Fibroblast of the aortic adventitia (primary cell): ENCODE results near the gene ZNF214. TPM values are rescaled to one million over a fixed set of nuclear protein-coding genes. Genes with fewer than 3 reads are reported as not detected.
"Not testable (repeated sequence)": the region's sequence is repeated elsewhere in the genome, so short reads cannot be mapped to it uniquely, and the experiment has no call there.

Experiments
- DNase-seq: peaks from one replicate; pipeline ENCODE4 v3.0.0-alpha.2; 2010; ENCODE audit warnings: low read depth
- H3K4me3 ChIP-seq: 2 replicates; pipeline ENCODE4 v1.5.1; 2011; ENCODE audit warnings: low read depth, mild to moderate bottlenecking, control low read depth, low read length, moderate library complexity
- total RNA-seq: library from RNA; depleted of rRNA; stranded (reverse); fragments of >200 nt; gene quantifications from 2 replicates; pipeline ENCODE4 v1.2.3, GENCODE V29; 2012; ENCODE audit warnings: low replicate concordance
- TF ChIP-seq, protein P1 (sequence below): IDR thresholded peaks from 2 replicates; pipeline ENCODE4 v1.5.1; 2011; ENCODE audit warnings: mild to moderate bottlenecking, low read length, control low read depth, inconsistent platforms; ENCODE audit not compliant: insufficient read depth

The ZNF214 gene
- total RNA-seq, 1 donor: 5.2 TPM

DNA sequence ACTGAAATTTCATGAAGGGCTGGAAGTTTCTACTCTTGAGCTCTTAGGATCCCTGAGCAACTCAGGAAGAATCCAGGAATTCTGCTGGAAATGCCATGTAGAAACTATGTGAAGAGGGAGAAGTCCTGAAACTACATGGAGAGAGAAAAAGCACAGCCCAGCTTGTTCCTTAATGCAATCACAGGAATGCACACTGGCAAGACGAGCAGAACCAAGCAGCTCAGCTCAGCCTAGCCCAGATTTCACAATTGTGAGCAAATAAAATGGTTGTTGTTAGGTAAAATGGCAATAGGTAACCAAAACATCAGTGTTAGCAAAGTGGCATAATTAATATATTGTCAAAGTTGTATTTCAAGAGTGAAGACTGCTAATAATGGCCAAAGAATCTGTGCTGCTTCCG, 28.1 kb downstream of the ZNF214 start:
- DNase-seq: peak; percentile 79
- TF ChIP-seq, protein P1, sequence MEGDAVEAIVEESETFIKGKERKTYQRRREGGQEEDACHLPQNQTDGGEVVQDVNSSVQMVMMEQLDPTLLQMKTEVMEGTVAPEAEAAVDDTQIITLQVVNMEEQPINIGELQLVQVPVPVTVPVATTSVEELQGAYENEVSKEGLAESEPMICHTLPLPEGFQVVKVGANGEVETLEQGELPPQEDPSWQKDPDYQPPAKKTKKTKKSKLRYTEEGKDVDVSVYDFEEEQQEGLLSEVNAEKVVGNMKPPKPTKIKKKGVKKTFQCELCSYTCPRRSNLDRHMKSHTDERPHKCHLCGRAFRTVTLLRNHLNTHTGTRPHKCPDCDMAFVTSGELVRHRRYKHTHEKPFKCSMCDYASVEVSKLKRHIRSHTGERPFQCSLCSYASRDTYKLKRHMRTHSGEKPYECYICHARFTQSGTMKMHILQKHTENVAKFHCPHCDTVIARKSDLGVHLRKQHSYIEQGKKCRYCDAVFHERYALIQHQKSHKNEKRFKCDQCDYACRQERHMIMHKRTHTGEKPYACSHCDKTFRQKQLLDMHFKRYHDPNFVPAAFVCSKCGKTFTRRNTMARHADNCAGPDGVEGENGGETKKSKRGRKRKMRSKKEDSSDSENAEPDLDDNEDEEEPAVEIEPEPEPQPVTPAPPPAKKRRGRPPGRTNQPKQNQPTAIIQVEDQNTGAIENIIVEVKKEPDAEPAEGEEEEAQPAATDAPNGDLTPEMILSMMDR: no peak
- H3K4me3 ChIP-seq: no peak overlapping the region

GRCh38 chr11:6991227-6991626, 28.9 kb downstream of the ZNF214 start:
- no peak for DNase-seq
- TF ChIP-seq, protein P1: no peak
- no peak overlapping the region for H3K4me3 ChIP-seq

GRCh38 chr11:6988506-6988905, 31.6 kb downstream of the ZNF214 start:
- DNase-seq: no peak
- no peak overlapping the region for H3K4me3 ChIP-seq
- TF ChIP-seq, protein P1: no peak

DNA sequence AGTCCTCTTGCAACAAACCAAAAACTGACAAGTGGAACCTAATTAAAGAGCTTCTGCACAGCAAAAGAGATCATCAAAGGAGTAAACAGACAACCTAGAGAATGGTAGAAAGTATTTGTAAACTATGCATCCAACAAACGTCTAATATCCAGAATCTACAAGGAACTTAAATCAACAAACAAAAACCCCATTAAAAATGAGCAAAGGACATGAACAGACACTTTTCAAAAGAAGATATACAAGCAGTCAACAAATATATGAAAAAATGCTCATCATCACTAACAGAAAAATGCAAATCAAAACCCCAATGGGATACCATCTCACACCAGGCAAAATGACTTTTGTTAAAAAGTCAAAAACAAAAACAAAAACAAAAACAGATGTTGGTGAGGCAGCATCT, 33.7 kb downstream of the ZNF214 start:
- no peak overlapping the region for H3K4me3 ChIP-seq
- DNase-seq: no peak
- TF ChIP-seq, protein P1: no peak

- H3K4me3 ChIP-seq: no peak overlapping the region
- TF ChIP-seq, protein P1: no peak
- peak; percentile 16 for DNase-seq
Observed at GRCh38 chr11:6979365-6979764, 40.8 kb downstream of the ZNF214 start.

DNA sequence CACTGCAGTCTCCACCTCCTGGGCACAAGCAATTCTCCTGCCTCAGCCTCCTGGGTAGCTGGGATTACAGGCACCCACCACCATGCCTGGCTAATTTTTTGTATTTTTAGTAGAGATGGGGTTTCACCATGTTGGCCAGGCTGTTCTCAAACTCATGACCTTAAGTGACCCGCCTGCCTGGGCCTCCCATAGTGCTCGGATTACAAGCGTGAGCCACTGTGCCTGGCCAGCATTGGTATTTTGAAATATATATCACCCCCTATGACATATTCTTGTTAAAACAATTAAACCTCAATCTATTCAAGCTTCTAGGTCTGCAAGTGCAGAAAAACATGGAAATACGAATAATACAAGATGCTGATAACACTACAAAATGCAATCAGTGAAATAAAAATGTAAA, 50.3 kb downstream of the ZNF214 start:
- DNase-seq: peak; percentile 27
- H3K4me3 ChIP-seq: not testable (repeated sequence)

- TF ChIP-seq, protein P1: no peak
- peak; percentile 73 for DNase-seq
- H3K4me3 ChIP-seq: no peak overlapping the region
Observed at GRCh38 chr11:6968816-6969215, 51.3 kb downstream of the ZNF214 start.
